Lower leg skin (tissue), 4 donors: Measurements from ENCODE around the gene HAPLN1. TPM values are rescaled to one million over a fixed set of nuclear protein-coding genes. Genes with fewer than 3 reads are reported as not detected.

Experiments
- DNase-seq, 2 donors: peaks; one replicate each; pipeline ENCODE4 v3.0.0-alpha.2; 2019; ENCODE audit warnings: low spot score in 2 of 2
- H3K4me3 ChIP-seq: fragments of 200-600 bp; sonication (generic); 2 replicates; pipeline ENCODE4 v1.5.1; 2017; ENCODE audit warnings: mild to moderate bottlenecking, low read depth; ENCODE audit not compliant: poor library complexity, severe bottlenecking
- CTCF ChIP-seq, 3 donors: fragments of 450-650 bp; IDR thresholded peaks; one replicate each; pipeline ENCODE4 v1.5.1; 2016; ENCODE audit warnings: antibody characterized with exemption in 3 of 3, mild to moderate bottlenecking in 3 of 3, moderate library complexity in 2 of 3
- POLR2A ChIP-seq, 2 donors: fragments of 450-650 bp; IDR thresholded peaks; one replicate each; pipeline ENCODE4 v1.6.1; 2016 to 2017; ENCODE audit warnings: antibody characterized with exemption in 2 of 2, mild to moderate bottlenecking in 1 of 2, moderate library complexity in 1 of 2
- WGBS, 2 donors: methylation state at CpG; one replicate each; pipeline ENCODE4 v1.1.5; 2018; 5-methylcytosine and 5-hydroxymethylcytosine counted together
- intact Hi-C: fragments of 100-400 bp; cut with DNase I; formaldehyde crosslinking; loops from one replicate; pipeline ENCODE4 v1.15.0; 2023; ENCODE audit warnings: low total_unique reads
- total RNA-seq, 4 donors: library from RNA; depleted of rRNA; stranded (reverse); fragments of >200 nt; gene quantifications; one replicate each; pipeline ENCODE4 v1.1.0, GENCODE V29; 2016

HAPLN1 gene
- under 1 TPM in 1 of 4 donors, not detected in 3; 0.62 TPM for total RNA-seq

- DNase-seq = no peak
- intact Hi-C loops = no loop called here
- WGBS, 2 donors = 20% methylated on average over 15 to 16 of the region's 16 CpGs
- TF ChIP-seq POLR2A (IDR thresholded peaks at IDR 0.05) (no peak), CTCF (IDR thresholded peaks at IDR 0.05) (no peak)
- H3K4me3 ChIP-seq = no peak within 1 kb of the TSS
Measured at GRCh38 chr5:83720836-83721537, at the start of gene HAPLN1. Gene HAPLN1, minus strand, starts transcription at chr5:83720855. Its CDS starts 47,332 bp downstream, at chr5:83673523.

GRCh38 chr5:83767409-83767992 lies 46.8 kb upstream of the HAPLN1 start:
- no peak for DNase-seq
- intact Hi-C loops = no loop called here
- 58 to 59% methylated on average over 3 of the region's 3 CpGs for WGBS, 2 donors
- no peak overlapping the region for H3K4me3 ChIP-seq
- TF ChIP-seq POLR2A (IDR thresholded peaks at IDR 0.05) = no peak

GRCh38 chr5:83764101-83764500 lies 43.4 kb upstream of the HAPLN1 start:
- DNase-seq = no peak
- WGBS, 2 donors = 71 to 76% methylated on average over 1 of the region's 1 CpG
- H3K4me3 ChIP-seq = no peak overlapping the region
- intact Hi-C loops = no loop called here
- TF ChIP-seq CTCF (IDR thresholded peaks at IDR 0.05) (no peak), POLR2A (IDR thresholded peaks at IDR 0.05) (no peak)

- H3K4me3 ChIP-seq = no peak overlapping the region
- DNase-seq = no peak
- 79 to 85% methylated on average over 4 of the region's 4 CpGs for WGBS, 2 donors
- TF ChIP-seq CTCF (IDR thresholded peaks at IDR 0.05) (no peak), POLR2A (IDR thresholded peaks at IDR 0.05) (no peak)
- intact Hi-C loops = no loop called here
Measured at GRCh38 chr5:83760579-83760978, 39.9 kb upstream of the HAPLN1 start.

- DNase-seq = no peak
- 65 to 71% methylated on average over 1 of the region's 1 CpG for WGBS, 2 donors
- no peak overlapping the region for H3K4me3 ChIP-seq
- TF ChIP-seq POLR2A (IDR thresholded peaks at IDR 0.05) (no peak), CTCF (IDR thresholded peaks at IDR 0.05) (no peak)
- intact Hi-C loops = no loop called here
Measured at GRCh38 chr5:83752700-83753099, 32.0 kb upstream of the HAPLN1 start.

- no peak overlapping the region for H3K4me3 ChIP-seq
- no peak for DNase-seq
- 4 to 39% methylated on average over 1 of the region's 1 CpG for WGBS, 2 donors
- intact Hi-C loops = no loop called here
- TF ChIP-seq POLR2A (IDR thresholded peaks at IDR 0.05) (no peak), CTCF (IDR thresholded peaks at IDR 0.05) (no peak)
Measured at GRCh38 chr5:83751201-83751600, 30.5 kb upstream of the HAPLN1 start.
